AG10803 (cell line): ENCODE data around the gene CMYA5.
"Not testable (repeated sequence)": the region's sequence is repeated elsewhere in the genome, so short reads cannot be mapped to it uniquely, and the experiment has no call there.

ENCODE experiments used
- DNase-seq: peaks from one replicate; pipeline ENCODE4 v3.0.0; 2010; ENCODE audit warnings: low read depth
- H3K4me3 ChIP-seq: 2 replicates; pipeline ENCODE4 v1.5.1; 2011; ENCODE audit warnings: mild to moderate bottlenecking, low read length, control low read depth
- TF ChIP-seq, protein P1 (sequence below): conservative IDR thresholded peaks from 2 replicates; pipeline ENCODE4 v1.5.1; 2011; ENCODE audit warnings: mild to moderate bottlenecking, low read length, control low read depth, inconsistent platforms

The CMYA5 gene

GRCh38 chr5:79702606-79703380 lies 13.2 kb downstream of the CMYA5 start:
- H3K4me3 ChIP-seq: no peak overlapping the region
- TF ChIP-seq, protein P1, sequence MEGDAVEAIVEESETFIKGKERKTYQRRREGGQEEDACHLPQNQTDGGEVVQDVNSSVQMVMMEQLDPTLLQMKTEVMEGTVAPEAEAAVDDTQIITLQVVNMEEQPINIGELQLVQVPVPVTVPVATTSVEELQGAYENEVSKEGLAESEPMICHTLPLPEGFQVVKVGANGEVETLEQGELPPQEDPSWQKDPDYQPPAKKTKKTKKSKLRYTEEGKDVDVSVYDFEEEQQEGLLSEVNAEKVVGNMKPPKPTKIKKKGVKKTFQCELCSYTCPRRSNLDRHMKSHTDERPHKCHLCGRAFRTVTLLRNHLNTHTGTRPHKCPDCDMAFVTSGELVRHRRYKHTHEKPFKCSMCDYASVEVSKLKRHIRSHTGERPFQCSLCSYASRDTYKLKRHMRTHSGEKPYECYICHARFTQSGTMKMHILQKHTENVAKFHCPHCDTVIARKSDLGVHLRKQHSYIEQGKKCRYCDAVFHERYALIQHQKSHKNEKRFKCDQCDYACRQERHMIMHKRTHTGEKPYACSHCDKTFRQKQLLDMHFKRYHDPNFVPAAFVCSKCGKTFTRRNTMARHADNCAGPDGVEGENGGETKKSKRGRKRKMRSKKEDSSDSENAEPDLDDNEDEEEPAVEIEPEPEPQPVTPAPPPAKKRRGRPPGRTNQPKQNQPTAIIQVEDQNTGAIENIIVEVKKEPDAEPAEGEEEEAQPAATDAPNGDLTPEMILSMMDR: peak; percentile 56
- DNase-seq: peak; percentile 68

DNA sequence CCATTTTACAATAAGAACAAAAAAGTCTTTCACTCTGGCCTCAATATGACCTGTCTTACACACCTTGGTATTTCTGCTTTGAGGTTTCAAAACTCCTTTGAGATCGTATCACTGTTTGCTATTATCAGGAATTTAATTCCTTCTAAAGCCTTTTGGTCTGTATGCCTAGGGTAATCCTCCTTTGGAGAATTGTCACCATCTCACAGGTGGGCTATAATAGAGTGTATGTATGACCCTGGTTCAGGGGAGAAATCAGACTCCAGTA lies 13.7 kb downstream of the CMYA5 start:
- TF ChIP-seq, protein P1: no peak
- no peak for DNase-seq

GRCh38 chr5:79704553-79704952 lies 14.9 kb downstream of the CMYA5 start:
- TF ChIP-seq, protein P1: no peak
- no peak for DNase-seq
- no peak overlapping the region for H3K4me3 ChIP-seq

More for the DNA sequence above, 13.7 kb downstream of the CMYA5 start:
- H3K4me3 ChIP-seq: no peak overlapping the region

DNA sequence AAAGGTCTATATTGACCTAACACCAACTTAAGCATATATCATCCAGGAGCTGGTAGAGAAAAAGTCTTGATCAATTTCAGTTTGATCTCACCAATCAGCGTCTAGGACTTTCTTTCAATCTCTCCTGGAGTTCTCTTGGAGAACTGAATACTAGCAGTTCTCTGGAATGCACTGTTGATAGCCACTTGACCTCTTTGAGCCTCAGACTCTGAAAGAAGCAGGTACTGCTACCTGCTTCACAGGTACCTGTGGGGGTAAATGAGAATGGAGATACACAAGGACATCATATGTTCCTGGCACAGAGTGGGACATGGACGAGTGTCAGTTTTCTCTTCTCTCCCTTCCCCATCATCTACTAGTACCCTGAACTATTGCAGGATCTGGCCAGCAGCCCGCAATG lies 16.0 kb downstream of the CMYA5 start:
- TF ChIP-seq, protein P1: no peak
- DNase-seq: no peak

GRCh38 chr5:79706317-79706716 lies 16.7 kb downstream of the CMYA5 start:
- not testable (repeated sequence) for DNase-seq, H3K4me3 ChIP-seq

More for the DNA sequence above, 16.0 kb downstream of the CMYA5 start:
- H3K4me3 ChIP-seq: no peak overlapping the region

DNA sequence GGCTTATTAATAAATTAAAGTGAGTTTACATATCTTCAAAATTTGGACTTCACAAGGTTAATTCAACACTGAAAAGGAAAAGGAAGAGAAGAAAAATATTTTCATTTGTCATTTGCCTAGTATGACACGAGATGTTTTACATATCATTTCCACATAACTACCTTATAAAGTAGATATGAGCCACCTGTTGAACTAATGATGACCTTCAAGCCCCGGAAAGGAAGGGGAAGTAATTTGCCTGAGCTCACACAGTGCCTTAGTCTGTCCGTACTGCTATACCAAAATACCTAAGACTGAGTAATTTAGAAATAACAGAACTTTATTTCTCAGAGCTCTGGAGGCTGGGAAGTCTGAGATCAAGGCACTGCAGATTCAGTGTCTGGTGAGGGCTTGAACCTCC lies 17.9 kb downstream of the CMYA5 start:
- DNase-seq: no peak
- TF ChIP-seq, protein P1: no peak
- no peak overlapping the region for H3K4me3 ChIP-seq

GRCh38 chr5:79712741-79713140 lies 23.1 kb downstream of the CMYA5 start:
- no peak overlapping the region for H3K4me3 ChIP-seq
- DNase-seq: no peak
- TF ChIP-seq, protein P1: no peak
